ENCODE data around the gene PSMD9. TPM values are rescaled to one million over a fixed set of nuclear protein-coding genes. Genes with fewer than 3 reads are reported as not detected.

The PSMD9 gene
- total RNA-seq, 1 experiment from 2014 or later, result 64.8 TPM

GRCh38 chr12:121932914-121933521 is 44.4 kb downstream of the PSMD9 start:
- Histone ChIP-seq H3K9me3 (ENCODE audit: insufficient read depth, low read depth) (no peaks in the 10 kb centered on the region), H3F3A (ENCODE audit: insufficient read depth, low read depth) (no peaks in the 10 kb centered on the region), H3K9me2 (ENCODE audit: insufficient read depth) (no peaks in the 10 kb centered on the region), H4K20me1 (ENCODE audit: insufficient read depth) (no peaks in the 10 kb centered on the region), H3K79me2 (ENCODE audit: low read depth) (no peaks in the 10 kb centered on the region), H2AFZ (no peak overlapping the region), H3K36me3 (ENCODE audit: low read depth) (no peaks in the 10 kb centered on the region), H3K4me2 (no peak overlapping the region), H3K27ac (no peak overlapping the region), H3K4me1 (replicated peaks; ENCODE audit: insufficient read depth) (no peaks in the 10 kb centered on the region), H3K4me3 (no peak overlapping the region), H3K27me3 (ENCODE audit: insufficient read depth, low read depth) (no peaks in the 10 kb centered on the region)
- no TSS peak for BruUV-seq (replicated peaks)
- no peak for DNase-seq
- no peak for TF ChIP-seq CTCF (conservative IDR thresholded peaks at IDR 0.05)
- TF ChIP-seq EZH2 (IDR thresholded peaks at IDR 0.05; ENCODE audit: low read depth), result no peak
- CTCF ChIA-PET, result no interaction called here
- intact Hi-C loops (cut with micrococcal nuclease; ENCODE audit: unreplicated experiment), result no loop called here
- POLR2A ChIA-PET (ENCODE audit: unreplicated experiment), result no interaction called here

GRCh38 chr12:121933522-121934308 is 45.1 kb downstream of the PSMD9 start:
- H3K4me2 ChIP-seq, result no peak overlapping the region
- H3F3A ChIP-seq (ENCODE audit: insufficient read depth, low read depth), result no peaks in the 10 kb centered on the region
- H3K79me2 ChIP-seq (ENCODE audit: low read depth), result no peaks in the 10 kb centered on the region
- no peaks in the 10 kb centered on the region for H4K20me1 ChIP-seq (ENCODE audit: insufficient read depth)
- no peaks in the 10 kb centered on the region for H3K9me3 ChIP-seq (ENCODE audit: insufficient read depth, low read depth)
- H3K27me3 ChIP-seq (ENCODE audit: insufficient read depth, low read depth), result no peaks in the 10 kb centered on the region
- no peak overlapping the region for H2AFZ ChIP-seq
- no peak overlapping the region for H3K4me3 ChIP-seq
- H3K36me3 ChIP-seq (ENCODE audit: low read depth), result no peaks in the 10 kb centered on the region
- BruUV-seq (replicated peaks), result no TSS peak
- H3K27ac ChIP-seq, result no peak overlapping the region
- no peaks in the 10 kb centered on the region for H3K9me2 ChIP-seq (ENCODE audit: insufficient read depth)
- no peak for TF ChIP-seq EZH2 (IDR thresholded peaks at IDR 0.05; ENCODE audit: low read depth)
- no peak for TF ChIP-seq CTCF (conservative IDR thresholded peaks at IDR 0.05)
- ChIA-PET CTCF (no interaction called here), POLR2A (ENCODE audit: unreplicated experiment) (no interaction called here)
- DNase-seq, result no peak
- H3K4me1 ChIP-seq (replicated peaks; ENCODE audit: insufficient read depth), result no peaks in the 10 kb centered on the region
- intact Hi-C loops (cut with micrococcal nuclease; ENCODE audit: unreplicated experiment), result no loop called here

- intact Hi-C loops (cut with micrococcal nuclease; ENCODE audit: unreplicated experiment), result no loop called here
- H3K4me1 ChIP-seq (replicated peaks; ENCODE audit: insufficient read depth), result no peaks in the 10 kb centered on the region
- no peaks in the 10 kb centered on the region for H3K9me2 ChIP-seq (ENCODE audit: insufficient read depth)
- TF ChIP-seq EZH2 (IDR thresholded peaks at IDR 0.05; ENCODE audit: low read depth) (no peak), CTCF (conservative IDR thresholded peaks at IDR 0.05) (no peak)
- H3K9me3 ChIP-seq (ENCODE audit: insufficient read depth, low read depth), result no peaks in the 10 kb centered on the region
- H3K27me3 ChIP-seq (ENCODE audit: insufficient read depth, low read depth), result no peaks in the 10 kb centered on the region
- no peak overlapping the region for H3K4me3 ChIP-seq
- no peak for DNase-seq
- POLR2A ChIA-PET (ENCODE audit: unreplicated experiment), result no interaction called here
- no peaks in the 10 kb centered on the region for H4K20me1 ChIP-seq (ENCODE audit: insufficient read depth)
- CTCF ChIA-PET, result no interaction called here
- H3K36me3 ChIP-seq (ENCODE audit: low read depth), result no peaks in the 10 kb centered on the region
- BruUV-seq (replicated peaks), result no TSS peak
- no peaks in the 10 kb centered on the region for H3F3A ChIP-seq (ENCODE audit: insufficient read depth, low read depth)
- H3K27ac ChIP-seq, result no peak overlapping the region
- H3K4me2 ChIP-seq, result no peak overlapping the region
- no peaks in the 10 kb centered on the region for H3K79me2 ChIP-seq (ENCODE audit: low read depth)
- no peak overlapping the region for H2AFZ ChIP-seq
Measured at GRCh38 chr12:121934309-121934664, 45.7 kb downstream of the PSMD9 start.
